ENCODE measurements around the gene C3orf85. TPM values are rescaled to one million over a fixed set of nuclear protein-coding genes. Genes with fewer than 3 reads are reported as not detected.
"Not testable (repeated sequence)": the region's sequence is repeated elsewhere in the genome, so short reads cannot be mapped to it uniquely, and the experiment has no call there.

The C3orf85 gene
- total RNA-seq, 1 experiment from 2014 or later: not detected

DNA sequence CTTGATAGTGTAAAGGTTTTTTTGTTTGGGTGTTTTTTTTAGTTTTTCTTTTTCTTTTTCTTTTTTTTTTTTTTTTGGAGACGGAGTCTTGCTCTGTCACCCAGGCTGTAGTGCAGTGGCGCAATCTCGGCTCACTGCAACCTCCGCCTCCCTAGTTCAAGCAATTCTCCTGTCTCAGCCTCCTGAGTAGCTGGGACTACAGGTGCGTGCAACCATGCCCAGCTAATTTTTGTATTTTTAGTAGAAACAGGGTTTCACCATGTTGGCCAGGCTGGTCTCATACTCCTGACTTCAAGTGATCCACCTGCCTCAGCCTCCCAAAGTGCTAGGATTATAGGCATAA, 3.1 kb upstream of the C3orf85 start:
- in situ Hi-C loops (cut with HindIII; ENCODE audit: low pct_unique_long_range_greater_than_20kb, low sequenced_read_pairs); DNase-seq (ENCODE audit: low read depth, low spot score): not testable (repeated sequence)

DNA sequence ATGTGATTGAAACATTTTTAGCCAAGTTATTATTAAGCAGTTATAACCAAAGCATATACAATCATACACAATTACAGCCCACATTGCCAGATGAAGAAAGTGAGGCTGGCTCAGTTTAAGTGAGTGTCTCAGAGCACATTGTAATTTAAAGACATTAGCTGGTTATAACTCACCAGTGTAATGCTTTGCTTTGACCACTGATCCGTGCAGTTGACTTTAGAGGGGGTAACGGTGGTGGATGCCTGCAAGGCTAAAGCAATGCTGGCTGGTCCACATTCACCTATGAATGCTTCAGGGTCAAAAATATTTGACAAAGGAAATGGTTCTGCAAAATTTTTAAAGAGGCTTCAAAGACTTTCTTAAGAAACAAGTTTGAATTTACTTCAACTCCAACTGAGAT, 1.2 kb downstream of the C3orf85 start:
- no peak for DNase-seq (ENCODE audit: low read depth, low spot score)
- in situ Hi-C loops (cut with HindIII; ENCODE audit: low pct_unique_long_range_greater_than_20kb, low sequenced_read_pairs): no loop called here

DNA sequence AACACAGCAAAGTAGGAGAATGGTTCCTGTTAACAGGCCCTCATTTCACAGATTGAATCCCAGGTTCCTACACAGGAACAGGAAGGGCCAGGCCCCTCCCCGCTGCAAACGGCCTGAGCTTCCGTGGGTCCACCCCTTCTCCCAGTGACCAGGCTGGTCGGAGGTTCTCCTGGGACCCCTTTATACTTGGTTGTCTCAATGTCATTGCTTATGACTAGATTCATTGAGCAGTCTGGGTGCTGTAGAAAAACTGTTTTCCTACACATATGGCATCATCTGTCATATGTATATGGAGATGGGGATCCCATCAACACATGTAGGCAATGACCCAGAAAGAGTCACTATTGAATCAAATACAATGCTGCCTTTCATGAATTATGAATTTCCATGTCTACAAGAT, 3.8 kb downstream of the C3orf85 start:
- in situ Hi-C loops (cut with HindIII; ENCODE audit: low pct_unique_long_range_greater_than_20kb, low sequenced_read_pairs): no loop called here
- no peak for DNase-seq (ENCODE audit: low read depth, low spot score)

DNA sequence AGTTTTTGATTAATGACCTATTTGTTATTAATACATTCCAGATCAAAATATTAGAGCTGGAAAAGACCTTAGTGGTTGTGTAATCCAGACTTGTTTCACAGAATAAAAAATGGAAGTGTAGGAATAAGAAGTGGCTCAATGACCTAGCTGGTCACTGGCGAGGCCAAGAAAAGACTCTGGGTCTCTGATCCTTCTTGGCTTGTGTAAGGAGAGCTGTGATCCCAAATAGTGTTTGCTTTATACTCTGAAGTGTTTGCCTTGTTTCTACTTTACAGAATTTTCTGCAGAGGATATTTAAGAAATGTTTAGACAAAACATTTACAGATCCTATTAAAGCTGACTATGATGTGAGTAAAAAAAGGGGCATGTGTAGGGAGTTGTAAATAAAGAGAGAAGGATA, 7.1 kb downstream of the C3orf85 start:
- in situ Hi-C loops (cut with HindIII; ENCODE audit: low pct_unique_long_range_greater_than_20kb, low sequenced_read_pairs): no loop called here
- DNase-seq (ENCODE audit: low read depth, low spot score): no peak

DNA sequence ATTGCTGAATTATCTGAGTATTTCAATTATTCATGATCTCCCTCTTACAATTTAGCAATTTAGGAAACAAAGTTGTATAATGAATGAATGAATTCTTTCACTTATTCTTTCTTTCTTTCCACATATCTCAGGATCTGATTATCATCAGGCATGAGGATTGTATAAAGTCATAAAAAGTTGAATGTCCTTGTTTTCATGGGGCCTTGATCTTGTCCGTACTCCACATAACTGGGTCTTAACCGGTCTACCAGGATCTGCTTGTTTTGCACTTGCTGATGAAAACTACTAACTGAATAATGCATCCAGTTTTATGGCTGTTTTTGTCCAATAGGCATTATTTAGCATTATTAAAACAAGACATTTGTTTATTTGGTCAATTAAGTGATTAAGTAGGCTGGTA, 12.6 kb downstream of the C3orf85 start:
- in situ Hi-C loops (cut with HindIII; ENCODE audit: low pct_unique_long_range_greater_than_20kb, low sequenced_read_pairs): no loop called here
- no peak for DNase-seq (ENCODE audit: low read depth, low spot score)

DNA sequence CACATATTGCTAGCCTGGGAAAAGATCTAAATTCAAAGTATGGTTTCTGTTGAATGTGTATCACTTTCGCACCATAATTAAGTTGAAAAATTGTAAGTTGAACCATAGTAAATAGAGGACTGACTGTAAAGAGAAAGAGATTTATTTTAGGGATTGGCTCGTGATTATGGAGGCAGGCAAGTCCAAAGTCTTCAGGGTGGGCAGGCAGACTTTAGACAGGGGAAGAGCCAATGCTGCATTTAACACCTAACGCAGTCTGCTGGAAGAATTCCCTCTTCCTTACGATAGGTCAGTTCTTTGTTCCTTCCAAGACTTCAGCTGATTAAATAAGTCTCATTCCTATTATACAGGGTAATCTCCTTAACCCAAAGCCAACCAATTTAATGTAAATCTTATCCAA, 15.8 kb downstream of the C3orf85 start:
- in situ Hi-C loops (cut with HindIII; ENCODE audit: low pct_unique_long_range_greater_than_20kb, low sequenced_read_pairs): no loop called here

DNA sequence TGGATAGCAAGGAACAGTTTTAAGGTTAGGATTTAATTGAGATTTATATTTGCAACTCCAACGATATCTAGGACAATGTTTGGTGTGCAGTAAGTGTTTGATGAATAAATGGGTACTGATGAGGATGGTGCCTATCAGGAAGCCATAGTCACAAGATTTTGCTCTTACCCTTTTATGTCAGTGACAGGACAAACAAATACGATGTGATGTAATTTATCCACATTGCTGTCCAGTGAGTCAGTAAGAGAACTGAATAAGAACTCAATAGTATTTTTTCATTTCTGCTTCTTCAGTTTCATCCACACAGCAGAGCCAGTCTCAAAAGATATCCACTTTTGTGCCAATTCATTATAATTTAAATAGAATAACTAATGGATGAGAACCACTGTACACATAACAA, 18.5 kb downstream of the C3orf85 start:
- in situ Hi-C loops (cut with HindIII; ENCODE audit: low pct_unique_long_range_greater_than_20kb, low sequenced_read_pairs): no loop called here
- no peak for DNase-seq (ENCODE audit: low read depth, low spot score)

More for the DNA sequence above, 15.8 kb downstream of the C3orf85 start:
- DNase-seq (ENCODE audit: low read depth, low spot score): no peak

DNA sequence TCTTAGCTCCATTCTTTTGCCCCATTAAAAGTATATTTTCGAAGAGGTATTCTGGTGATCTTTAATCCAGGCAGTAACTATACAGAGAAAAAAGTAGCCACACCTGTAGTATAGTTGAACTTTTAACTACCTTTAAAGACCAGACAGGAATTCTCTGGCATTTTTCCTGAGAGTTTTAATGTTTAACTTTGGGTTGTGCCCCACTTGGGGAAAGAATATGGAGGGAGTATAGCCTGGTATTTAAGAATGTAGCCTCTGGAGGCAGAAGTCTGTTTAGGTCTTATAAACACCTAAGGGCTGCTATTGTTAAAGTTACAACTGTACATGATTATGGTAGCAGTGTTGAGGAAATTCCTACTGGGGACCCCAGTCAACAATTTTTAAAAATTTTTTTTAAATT, 19.3 kb downstream of the C3orf85 start:
- in situ Hi-C loops (cut with HindIII; ENCODE audit: low pct_unique_long_range_greater_than_20kb, low sequenced_read_pairs): no loop called here
- no peak for DNase-seq (ENCODE audit: low read depth, low spot score)

DNA sequence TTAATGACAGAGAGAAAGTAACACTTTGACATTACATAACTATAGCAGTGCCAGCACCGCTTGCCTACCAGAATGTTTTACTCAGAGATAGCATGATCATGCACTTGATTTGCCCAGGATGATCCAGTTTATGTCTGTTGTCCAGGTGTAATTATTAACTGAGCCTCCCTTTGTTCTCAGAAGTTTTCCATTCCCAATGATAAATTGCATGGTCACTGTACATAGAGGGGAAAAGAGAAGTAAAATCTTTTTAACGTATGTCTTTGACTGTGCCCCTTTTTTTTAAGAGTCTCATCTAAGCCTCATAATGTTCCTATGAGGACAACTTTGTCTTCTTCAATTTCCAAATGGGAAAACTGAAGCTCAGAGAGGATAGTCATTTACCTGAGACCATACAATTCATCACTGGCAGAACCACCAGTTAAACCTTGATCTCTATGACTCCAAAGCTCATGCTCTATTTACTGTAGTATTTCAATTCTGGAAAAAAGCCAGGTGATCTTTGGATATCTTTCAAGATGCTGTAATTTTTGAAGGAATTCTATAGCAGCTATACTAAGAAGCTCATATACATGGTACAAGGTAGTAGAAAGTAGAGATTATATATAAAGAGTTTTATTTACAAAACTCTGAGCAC, 25.1 kb downstream of the C3orf85 start:
- no peak for DNase-seq (ENCODE audit: low read depth, low spot score)
- in situ Hi-C loops (cut with HindIII; ENCODE audit: low pct_unique_long_range_greater_than_20kb, low sequenced_read_pairs): no loop called here

DNA sequence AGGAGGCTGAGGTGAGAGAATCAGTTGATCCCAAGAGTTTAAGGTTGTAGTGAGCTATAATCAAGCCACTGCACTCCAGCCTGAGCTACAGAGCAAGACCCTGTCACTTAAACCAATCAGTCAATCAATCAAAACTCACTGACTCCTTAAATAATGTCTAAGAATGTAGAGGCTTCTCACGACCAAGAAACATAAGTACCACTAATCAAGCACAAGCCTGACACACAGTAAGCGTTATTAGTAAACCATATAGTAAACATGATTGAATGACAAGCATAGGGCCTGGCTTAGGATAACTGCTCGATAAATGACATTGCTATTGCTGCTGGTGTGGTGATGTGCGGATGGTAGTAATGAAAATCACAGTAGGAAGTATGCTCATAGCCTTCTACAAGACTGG, 29.4 kb downstream of the C3orf85 start:
- no peak for DNase-seq (ENCODE audit: low read depth, low spot score)
- in situ Hi-C loops (cut with HindIII; ENCODE audit: low pct_unique_long_range_greater_than_20kb, low sequenced_read_pairs): no loop called here

DNA sequence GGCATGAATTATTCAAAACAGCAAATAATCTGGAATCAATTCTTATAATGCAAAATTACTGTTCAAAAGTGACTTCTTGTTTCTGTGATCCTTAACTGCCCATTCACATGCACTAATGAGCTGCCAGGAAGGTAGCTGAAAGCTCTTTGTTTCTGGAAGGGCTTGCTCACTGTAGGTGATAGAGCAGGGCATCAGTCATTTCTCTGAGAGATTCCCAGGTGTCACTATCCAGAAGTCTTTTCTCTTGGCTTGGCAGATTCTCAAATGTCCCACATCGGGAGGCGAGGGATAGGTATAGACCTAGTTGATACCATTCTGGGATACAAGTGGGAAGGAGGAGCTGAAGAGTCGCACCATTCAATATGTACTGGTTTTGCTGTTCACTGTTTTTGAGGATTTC, 35.0 kb downstream of the C3orf85 start:
- in situ Hi-C loops (cut with HindIII; ENCODE audit: low pct_unique_long_range_greater_than_20kb, low sequenced_read_pairs): no loop called here

DNA sequence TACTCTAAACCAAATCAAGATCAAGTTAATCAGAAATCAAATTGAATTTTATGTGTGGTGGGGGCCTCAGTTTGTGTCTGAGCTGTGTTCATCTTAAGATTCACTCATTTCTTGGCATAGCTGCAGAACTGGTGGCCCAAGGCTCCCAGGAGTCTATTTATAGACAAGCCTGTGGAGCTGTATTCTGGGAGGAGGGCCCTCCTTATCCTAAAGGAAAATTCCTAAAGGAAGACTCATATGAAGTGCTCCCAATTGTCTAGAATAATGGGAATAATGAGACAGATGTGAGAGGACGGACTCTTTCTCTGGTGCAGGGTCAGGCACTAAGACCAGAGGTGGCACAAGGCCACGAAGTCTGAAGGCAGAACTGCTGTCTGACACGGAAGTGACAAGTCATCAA, 38.9 kb downstream of the C3orf85 start:
- in situ Hi-C loops (cut with HindIII; ENCODE audit: low pct_unique_long_range_greater_than_20kb, low sequenced_read_pairs): no loop called here
- DNase-seq (ENCODE audit: low read depth, low spot score): no peak

More for the DNA sequence above, 35.0 kb downstream of the C3orf85 start:
- no peak for DNase-seq (ENCODE audit: low read depth, low spot score)

DNA sequence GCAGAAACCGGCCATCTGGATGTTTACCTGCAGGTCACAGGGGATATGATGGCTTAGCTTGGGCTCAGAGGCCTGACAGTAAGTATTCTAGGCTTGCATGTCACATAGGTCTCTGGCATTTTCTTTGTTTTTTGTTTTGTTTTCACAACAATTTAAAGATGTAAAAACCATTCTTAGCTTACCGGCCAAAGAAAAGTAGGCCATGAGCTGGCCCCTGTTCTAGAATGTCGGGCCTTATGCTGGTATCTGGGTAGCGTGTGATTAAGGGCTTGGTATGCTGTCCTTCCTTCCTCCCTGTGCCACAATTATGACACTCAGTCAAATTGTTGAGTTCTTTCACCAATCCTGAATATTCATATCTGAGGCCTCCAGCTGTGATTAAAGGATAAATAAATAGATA, 40.2 kb downstream of the C3orf85 start:
- DNase-seq (ENCODE audit: low read depth, low spot score): no peak
- in situ Hi-C loops (cut with HindIII; ENCODE audit: low pct_unique_long_range_greater_than_20kb, low sequenced_read_pairs): no loop called here

DNA sequence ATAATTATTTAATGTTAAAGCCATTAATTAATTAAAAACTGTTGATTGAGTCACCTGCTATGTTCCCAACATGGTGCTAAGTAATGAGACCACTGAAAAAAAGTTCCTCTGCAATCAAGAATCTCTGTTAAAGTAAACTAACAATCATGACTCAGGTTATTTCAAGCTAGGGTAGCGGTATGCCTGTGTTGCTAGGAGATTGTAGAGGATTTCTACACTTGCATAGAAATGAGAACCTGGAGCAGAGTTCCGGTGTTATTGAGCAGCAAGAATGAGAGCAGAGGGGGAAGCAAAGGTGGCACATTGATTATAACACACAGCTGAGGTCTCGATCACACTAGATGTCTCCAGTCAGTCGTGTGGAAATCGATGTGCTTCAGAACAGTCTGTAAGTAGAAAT, 41.4 kb downstream of the C3orf85 start:
- in situ Hi-C loops (cut with HindIII; ENCODE audit: low pct_unique_long_range_greater_than_20kb, low sequenced_read_pairs): no loop called here
- DNase-seq (ENCODE audit: low read depth, low spot score): no peak

DNA sequence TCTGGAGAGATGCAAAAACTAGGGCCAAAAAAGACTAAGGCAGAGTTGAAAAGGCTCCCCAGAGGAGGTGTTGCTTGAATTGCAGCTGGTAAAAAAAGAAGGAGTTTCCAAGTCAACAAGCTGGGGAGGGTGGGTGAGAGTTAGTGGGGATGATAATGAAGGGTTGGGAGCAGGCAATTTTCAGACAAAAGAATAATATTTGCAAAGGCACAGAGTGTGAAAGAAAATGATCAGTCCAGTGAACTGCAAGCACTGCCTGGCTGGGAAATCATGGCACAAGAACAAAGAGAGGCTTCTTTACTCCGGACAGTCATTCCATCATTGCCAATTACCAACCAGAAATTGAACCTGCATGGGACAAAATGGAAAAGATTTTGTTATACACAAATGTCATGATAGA, 42.2 kb downstream of the C3orf85 start:
- no peak for DNase-seq (ENCODE audit: low read depth, low spot score)
- in situ Hi-C loops (cut with HindIII; ENCODE audit: low pct_unique_long_range_greater_than_20kb, low sequenced_read_pairs): no loop called here

DNA sequence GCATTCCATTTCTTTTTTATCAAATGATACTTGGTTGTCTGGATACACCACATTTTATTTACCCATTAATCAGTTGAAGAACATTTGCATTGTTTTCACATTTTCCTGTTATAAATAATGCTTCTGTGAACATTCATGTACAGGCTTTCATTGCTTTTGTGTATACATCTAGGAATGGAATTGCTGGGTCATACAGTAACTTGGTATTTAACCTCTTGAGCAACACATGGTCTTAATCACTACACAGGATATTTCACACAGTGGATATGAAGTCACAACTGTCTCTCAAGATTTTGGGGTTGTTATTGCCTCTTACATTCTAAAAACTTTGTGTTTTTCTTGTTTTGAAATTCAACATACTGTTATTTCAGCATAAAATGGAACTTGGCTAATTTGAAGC, 48.2 kb downstream of the C3orf85 start:
- in situ Hi-C loops (cut with HindIII; ENCODE audit: low pct_unique_long_range_greater_than_20kb, low sequenced_read_pairs): no loop called here
- no peak for DNase-seq (ENCODE audit: low read depth, low spot score)

DNA sequence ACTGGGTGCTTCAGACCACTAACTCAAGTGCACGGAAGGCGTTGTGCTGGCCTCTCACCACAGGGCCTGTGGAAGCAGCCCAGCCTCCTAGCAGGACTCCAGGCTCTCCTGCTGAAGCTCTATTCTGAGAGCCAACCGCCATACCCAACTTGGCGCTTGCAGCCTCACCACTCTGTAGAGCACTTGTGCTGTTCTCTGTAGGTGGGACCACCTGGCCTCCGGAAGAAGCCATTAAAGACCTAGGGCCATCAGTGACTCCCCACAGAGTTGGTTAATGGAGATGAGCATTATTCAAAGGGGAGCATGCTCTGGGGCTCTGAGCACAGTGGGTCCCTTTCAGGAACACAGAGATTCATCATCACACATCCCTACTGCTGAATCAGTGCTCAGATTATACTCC, 50.9 kb downstream of the C3orf85 start:
- DNase-seq (ENCODE audit: low read depth, low spot score): no peak
- in situ Hi-C loops (cut with HindIII; ENCODE audit: low pct_unique_long_range_greater_than_20kb, low sequenced_read_pairs): no loop called here

DNA sequence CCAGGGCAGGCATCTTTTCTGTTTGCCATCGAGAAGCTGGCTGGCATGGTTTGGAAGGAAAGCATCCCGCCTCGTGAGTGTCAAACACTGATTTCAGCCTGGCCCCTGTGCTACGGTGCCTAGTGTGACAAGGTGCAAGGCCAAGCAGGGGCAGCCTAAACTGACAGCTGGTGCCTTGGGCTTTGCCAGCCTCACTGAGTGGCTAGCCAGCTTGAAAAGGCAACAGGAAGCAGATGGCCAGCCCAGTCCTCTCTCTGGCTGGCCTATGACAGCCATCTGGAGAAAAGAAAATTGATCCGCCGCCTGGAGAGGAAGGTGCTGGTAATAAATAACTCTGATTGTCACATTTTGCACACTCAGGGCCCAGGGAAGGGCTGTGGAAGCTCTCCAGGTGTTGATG, 52.2 kb downstream of the C3orf85 start:
- DNase-seq (ENCODE audit: low read depth, low spot score): no peak
- in situ Hi-C loops (cut with HindIII; ENCODE audit: low pct_unique_long_range_greater_than_20kb, low sequenced_read_pairs): no loop called here

DNA sequence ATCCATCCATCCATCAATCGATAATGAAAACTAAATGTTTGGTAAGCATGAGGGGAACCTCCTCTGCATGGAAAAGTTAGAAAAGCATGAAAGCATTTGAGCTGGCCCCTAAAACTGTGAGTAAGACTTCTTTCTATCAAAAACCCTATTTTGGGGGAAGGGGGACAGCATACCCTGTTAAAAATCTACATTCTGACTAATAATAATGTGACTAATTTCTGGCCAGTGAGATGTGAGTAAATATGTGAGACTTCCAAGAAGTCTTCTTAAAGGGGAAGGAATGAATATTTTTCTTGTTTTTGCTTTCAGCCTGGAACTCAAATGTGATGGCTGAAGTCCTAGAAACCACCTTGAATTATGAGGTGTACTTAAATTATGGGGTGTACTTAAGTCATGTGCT, 54.9 kb downstream of the C3orf85 start:
- no peak for DNase-seq (ENCODE audit: low read depth, low spot score)

DNA sequence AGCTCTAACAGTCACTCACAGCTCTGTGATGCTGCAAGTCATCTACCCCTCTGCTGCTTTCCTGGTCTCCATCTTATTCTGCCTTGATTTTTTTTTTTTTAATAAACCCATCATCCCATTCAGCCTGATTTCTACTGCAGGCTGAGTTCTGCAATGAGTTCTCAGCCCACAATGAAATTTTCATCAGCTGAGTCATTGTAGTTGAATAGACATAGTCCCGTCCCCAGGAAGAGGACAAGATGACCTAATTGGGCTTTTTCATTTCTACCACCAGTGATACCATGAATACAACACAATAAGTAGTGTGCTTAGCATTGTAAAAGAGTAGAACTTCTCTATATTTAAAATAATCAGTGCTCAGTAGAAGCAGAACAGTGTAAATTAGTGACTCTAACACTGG, 59.3 kb downstream of the C3orf85 start:
- no peak for DNase-seq (ENCODE audit: low read depth, low spot score)
- in situ Hi-C loops (cut with HindIII; ENCODE audit: low pct_unique_long_range_greater_than_20kb, low sequenced_read_pairs): no loop called here

More for the DNA sequence above, 54.9 kb downstream of the C3orf85 start:
- in situ Hi-C loops (cut with HindIII; ENCODE audit: low pct_unique_long_range_greater_than_20kb, low sequenced_read_pairs): no loop called here

Data from SK-MEL-5 (cell line).